Stimulated activated CD4-positive, alpha-beta T cell treated with anti-CD3 and anti-CD28 coated beads, TNF-alpha, amount 100 ng/mL, for 4 hours (primary cell): Measurements from ENCODE around the gene GABPB2.
A peak's percentile ranks its signal among the peaks of the same experiment; 100 is the strongest.

Experiments
- DNase-seq, 3 experiments: peaks; one replicate each; pipeline ENCODE4 v3.0.0-alpha.2; 2020; ENCODE audit warnings: low read depth in 3 of 3

GABPB2 gene

DNA sequence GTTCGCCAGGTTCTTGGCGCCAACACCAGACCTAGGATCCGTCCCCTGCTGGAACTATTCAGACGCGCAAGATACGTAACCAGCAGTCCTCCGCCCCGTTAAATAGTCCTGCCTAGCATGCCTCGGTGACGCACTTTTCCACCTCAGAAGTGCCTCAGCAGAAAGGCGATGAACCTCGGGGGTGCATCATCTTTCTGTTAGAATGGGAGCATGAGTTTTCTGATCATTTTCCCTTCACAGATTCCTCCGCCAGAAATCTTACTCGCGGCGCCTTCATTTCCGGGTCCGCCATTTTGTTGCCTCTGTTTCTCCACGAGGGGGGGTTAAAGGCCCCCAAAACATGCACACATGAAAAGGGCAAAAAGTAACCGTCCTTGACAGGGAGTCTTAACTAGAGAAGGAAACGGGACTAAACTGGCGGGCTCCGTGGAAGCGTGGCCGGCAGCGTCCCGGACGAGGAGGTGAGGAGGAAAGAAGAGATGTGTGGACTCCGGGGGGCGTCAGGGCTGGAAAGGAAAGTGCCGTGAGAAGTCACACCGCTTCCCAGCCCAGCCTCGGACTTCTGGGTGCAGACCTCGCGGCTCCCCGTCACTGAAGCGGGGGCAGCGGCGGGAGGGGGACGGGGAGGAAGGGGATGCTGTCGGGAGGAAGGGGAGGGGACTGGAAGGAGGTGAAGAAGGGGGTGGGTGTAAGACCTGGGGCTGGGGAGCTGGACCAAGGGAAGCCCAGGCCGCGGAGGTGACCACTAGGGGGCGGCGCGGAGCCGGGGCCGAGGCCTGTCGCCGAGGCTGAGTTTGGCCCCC, at the start of gene GABPB2:
GABPB2 (plus strand) TSS at position 288 of the 803 bp plus-strand sequence. CDS start 17,429 bp downstream, outside the sequence.
- DNase-seq = peak; percentile 66 to 88 (median 72)

DNA sequence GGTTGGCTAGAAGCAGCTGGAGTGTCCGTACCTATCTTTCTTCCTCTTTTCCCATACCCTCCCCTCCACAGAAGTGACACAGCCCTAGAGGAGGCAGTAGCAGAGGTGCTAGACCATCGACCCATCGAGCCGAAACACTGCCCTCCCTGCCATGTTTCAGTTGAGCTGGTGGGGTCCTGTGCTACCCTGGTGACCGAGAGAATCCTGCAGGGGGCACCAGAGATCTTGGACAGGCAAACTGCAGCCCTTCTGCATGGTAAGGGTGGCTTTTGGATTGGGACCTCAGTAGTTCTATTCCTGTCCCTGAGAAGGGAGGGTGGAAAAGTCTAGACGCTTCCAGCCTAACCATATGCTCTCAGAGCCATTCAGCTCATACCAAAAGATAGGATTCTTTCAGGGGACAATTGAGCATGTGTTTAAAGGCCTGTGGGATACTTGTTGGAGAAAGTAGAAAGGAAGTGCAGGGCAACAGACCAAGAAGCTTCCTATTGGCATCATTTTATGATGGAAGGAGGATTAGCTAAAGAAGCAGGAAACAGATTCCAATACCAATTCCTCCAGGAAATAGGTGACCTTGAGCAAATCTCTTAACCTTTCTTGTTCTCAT, 45.9 kb upstream of the GABPB2 start:
- peak; percentile 59 to 81 (median 69) for DNase-seq

DNA sequence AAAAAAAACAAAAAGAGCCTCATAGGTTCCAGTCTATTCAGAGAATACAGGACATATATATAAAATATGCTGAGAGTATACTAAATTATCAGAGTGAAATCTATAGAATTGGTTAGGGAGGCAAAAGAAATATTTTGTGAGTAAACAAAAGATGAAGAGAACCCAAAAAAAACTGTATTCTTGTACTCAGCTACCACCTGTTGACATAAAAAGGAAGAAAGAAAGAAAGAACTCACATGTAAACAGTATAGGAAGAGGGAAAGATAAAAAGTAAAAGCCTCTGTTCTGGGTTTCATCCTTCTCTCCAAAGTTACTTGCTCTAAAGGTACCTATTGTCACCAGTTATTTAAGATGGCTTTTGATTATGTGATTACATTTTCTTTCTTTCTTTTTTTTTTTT, 44.1 kb upstream of the GABPB2 start:
- no peak for DNase-seq

DNA sequence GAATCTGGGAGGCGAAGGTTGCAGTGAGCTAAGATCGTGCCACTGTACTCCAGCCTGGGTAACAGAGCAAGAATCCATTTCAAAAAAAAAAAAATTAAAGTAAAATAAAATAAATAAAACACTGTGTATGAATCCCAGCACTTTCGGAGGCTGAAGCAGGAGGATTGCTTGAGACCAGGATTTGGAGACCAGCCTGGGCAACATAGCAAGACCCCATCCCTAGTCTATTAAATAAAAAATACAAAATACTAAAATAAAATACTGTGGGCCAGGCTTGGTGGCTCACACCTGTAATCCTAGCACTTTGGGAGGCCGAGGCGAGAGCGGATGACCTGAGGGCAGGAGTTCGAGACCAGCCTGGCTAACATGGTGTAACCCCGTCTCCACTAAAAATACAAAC, 38.4 kb upstream of the GABPB2 start:
- no peak for DNase-seq

DNA sequence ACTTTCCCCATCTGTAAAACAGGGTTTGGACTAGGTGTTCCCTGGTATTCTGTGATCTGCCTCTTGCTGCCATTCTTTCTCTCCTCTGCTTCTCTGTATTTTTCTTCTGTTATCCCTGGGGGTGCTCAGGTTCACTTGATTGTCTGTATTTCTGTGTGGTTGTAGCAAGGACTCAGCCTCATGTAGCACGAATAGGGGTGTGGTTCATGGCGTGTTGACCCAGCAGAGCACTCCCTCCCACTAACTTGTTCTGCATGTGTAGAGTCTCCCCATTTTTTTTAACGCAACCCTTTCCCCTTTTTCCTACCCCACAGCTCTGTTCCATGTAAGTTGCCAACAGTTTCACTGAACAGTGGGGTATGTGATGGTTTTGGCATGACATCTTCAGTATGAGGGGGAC, 35.4 kb upstream of the GABPB2 start:
- no peak for DNase-seq

DNA sequence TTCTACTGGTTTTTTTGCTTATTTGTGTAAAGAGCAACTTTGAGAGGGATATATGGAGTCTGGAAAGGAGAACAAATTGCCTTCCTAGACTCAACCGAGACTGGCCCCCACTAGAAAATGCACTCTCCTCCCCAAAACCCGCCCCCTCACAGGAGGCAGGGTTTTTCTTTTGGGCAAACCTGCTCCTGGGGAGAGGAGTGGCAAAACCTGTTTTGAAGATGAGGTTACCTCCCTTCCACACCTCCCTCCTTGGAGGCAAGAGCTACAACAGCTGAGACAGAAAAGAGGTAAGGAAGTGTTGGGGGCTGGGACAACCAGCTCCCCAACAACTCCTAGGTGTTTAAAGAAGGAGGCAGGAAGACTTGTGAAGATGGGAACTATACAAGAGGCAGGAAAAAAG, 34.2 kb upstream of the GABPB2 start, which contains the start of gene BNIPL:
BNIPL (plus strand) TSS at position 231 of the 400 bp plus-strand sequence; CDS start at position 371, 140 bp downstream.
- no peak for DNase-seq

DNA sequence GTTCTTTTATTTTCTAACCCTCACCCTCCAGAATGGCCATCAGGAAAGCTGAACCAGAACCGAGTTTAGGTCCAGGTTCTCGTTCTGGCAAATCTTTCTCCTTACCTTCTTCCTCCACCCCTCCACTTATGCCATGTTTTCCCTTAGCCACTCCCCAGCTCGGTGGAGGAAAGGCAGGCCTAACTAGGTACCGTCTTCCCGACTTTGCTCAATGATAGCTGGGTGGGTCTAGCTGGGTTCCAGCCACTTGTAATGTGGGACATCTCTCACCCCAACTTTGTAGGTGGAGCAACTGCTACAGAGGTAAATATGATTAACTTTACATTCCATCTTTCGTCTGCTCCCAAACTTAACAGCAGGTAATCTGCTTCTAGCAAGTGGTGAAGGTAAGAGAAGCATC, 33.5 kb upstream of the GABPB2 start:
- DNase-seq = no peak

DNA sequence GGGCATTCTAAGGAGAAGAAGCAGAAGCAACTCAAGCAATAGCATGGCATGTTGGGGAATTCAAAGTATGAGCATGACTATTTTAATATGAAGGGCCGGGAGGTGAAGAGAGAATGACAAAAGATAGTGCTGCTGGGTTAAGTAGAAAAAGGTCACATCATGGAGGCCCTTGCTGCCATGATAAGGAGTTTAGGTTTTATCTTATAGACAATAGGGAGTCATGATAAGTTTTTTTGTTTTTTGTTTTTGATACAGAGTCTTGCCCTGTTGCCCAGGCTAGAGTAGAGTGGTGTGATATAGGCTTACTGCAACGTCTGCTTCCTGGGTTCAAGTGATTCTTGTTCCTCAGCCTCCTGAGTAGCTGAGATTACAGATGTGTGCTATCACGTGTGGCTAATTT, 31.0 kb upstream of the GABPB2 start:
- no peak for DNase-seq

DNA sequence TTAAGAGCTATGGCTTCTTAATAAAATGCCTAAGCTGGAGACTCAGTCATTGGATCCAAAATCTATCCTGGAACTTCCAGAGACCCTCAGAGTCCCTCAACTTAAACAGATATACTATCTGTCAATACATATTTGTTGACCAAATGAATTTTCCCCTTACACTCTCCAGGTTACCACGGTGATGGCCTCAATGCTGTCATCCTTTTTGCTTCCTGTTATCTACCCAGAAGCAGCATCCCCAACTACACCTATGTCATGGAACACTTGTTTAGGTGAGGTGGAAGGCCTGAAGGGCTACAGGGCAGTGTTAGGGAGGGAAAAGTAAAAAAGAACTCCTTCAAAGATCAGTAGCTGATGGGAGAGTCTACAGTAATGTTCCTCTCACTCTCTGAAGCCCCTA, 27.4 kb upstream of the GABPB2 start:
- DNase-seq = no peak

DNA sequence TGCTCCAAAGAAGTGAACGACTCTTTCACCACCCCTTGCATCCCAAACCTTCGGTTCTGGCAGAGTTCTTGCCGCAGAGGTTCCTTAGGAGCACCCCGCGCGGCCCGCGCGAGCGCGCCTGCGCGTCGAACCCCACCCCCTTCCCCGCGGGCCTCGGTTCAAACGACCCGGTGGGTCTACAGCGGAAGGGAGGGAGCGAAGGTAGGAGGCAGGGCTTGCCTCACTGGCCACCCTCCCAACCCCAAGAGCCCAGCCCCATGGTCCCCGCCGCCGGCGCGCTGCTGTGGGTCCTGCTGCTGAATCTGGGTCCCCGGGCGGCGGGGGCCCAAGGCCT, 23.0 kb upstream of the GABPB2 start, which contains the start of gene C1orf56:
C1orf56 (plus strand) TSS at position 161 of the 334 bp plus-strand sequence; CDS start at position 258, 97 bp downstream.
- no peak for DNase-seq

DNA sequence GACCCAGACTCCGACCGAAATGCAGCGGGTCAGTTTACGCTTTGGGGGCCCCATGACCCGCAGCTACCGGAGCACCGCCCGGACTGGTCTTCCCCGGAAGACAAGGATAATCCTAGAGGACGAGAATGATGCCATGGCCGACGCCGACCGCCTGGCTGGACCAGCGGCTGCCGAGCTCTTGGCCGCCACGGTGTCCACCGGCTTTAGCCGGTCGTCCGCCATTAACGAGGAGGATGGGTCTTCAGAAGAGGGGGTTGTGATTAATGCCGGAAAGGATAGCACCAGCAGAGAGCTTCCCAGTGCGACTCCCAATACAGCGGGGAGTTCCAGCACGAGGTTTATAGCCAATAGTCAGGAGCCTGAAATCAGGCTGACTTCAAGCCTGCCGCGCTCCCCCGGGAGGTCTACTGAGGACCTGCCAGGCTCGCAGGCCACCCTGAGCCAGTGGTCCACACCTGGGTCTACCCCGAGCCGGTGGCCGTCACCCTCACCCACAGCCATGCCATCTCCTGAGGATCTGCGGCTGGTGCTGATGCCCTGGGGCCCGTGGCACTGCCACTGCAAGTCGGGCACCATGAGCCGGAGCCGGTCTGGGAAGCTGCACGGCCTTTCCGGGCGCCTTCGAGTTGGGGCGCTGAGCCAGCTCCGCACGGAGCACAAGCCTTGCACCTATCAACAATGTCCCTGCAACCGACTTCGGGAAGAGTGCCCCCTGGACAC, 22.5 kb upstream of the GABPB2 start:
- no peak for DNase-seq

DNA sequence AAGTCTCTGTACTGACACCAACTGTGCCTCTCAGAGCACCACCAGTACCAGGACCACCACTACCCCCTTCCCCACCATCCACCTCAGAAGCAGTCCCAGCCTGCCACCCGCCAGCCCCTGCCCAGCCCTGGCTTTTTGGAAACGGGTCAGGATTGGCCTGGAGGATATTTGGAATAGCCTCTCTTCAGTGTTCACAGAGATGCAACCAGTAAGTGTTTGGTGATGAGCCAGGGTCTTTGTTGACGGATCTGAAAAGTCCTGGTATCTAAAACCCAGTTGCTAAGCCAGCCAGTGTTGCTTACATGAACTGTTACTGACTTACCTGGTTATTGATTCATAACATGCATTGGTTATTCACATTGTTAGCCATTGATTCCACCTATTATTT, 21.9 kb upstream of the GABPB2 start:
- no peak for DNase-seq

DNA sequence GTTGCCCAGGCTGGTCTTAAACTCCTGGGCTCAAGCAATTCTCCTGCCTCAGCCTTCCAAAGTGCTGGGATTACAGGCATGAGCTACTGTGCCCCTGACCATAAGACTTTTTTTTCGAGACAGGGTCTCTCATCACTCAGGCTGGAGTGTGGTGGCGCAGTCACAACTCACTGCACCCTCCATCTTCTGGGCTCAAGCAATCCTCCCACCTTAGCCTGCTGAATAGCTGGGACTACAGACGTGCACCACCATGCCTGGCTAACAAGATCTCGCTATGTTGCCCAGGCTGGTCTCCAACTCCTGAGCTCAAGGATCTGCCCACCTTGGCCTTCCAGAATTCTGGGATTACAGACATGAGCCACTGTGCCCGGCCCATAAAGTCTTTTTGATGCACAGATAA, 21.1 kb upstream of the GABPB2 start:
- DNase-seq = no peak

DNA sequence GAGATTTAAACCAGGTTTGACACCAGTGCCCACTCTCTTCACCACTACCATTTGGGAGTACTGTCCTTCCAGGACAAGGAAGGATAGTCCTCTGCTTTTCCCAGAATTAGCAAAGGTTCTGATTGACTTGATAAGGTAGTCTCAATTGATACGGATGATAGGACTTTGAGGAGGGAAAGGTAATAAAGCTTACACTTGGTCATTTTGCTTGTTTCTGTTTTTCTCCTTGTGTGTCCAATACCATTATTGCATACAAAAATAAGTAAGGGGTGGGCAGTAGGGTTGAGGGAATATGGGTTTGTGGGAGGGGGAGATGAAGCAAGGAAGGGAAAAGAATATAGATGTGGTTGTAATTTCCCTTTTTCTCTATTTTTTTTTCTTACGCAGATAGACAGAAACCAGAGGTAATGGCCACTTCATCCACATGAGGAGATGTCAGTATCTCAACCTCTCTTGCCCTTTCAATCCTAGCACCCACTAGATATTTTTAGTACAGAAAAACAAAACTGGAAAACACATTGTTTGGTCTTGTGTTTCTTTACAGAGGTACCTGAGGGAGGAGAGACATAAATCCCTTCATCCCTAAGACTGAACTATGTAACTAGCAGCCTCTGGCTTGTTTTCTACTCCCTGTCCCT, 20.4 kb upstream of the GABPB2 start:
- DNase-seq = no peak

DNA sequence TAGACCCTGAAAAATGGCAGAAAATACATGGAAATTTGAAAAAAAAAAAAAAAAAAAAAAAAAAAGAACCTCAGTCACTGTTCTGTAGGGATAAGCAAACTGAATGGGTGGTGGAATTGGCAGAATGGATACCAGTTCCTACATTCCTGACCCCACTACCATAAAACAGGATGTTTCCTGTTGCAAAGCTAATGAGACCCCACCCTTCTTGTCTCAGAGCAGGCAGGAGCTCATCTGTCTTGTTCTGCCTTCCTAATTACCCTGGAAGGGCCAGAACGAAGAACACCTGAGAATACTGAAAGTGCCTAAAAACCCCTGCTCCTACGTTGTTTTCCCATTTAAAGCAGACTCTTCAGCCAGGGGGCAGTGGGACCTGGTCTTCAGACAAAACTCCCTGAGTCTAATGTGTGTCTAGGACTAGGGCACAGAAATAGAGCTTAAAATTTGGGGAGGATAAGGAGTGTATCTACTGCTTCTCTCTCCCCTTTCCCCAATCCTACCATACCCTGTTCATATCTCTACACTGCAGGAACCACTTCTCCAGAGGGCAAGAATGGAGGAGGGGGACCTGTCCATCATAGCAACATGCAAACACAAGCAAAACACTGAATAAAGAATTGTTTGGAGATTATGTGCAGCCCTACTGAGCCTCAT, 19.1 kb upstream of the GABPB2 start:
- no peak for DNase-seq

DNA sequence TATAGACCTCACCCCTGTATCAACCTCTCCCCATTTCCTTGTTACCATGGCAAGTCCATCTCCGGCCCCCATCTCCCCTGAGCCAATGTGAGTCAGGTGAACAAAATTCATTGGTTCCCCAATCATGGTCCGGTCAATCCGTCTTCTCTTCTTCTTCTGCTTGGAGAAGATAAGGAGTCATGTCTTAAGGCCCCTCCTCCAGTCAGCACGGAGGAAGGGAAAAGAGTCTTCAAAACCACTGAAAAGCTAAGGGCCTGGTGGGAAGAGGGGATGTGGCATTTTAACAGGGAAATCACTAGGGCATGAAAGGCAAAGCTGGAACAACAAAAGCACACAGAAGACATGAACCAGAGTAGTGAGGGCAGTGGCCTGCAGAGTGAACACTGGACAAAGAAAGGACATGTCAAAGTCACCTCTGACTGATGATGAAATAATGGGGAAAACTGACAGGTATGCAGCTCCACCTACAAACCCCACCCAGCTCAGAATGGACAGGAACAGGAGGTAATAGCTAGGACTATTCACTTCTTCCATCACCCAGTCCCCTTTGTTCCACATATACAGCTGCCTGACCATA, 15.5 kb upstream of the GABPB2 start:
- no peak for DNase-seq

DNA sequence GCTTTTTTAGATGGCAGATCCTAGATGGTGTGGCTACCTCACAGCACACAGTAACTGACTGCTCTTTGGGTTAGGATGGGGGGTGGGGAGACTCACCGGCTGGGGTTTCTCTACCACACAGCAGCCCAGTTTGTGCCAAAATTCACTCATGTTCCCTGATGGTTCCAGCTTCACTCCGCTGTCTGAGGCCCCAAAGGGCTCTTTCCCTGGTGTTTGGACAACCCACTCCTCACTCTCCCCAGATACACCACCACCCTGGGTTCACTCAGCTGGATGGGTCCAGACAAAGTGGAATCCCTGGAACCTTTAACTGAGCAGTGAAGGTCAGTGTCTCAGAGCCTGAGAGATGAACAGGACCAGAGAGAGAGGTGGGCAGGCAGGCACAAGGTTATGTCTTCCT, 15.0 kb upstream of the GABPB2 start:
- DNase-seq = no peak

DNA sequence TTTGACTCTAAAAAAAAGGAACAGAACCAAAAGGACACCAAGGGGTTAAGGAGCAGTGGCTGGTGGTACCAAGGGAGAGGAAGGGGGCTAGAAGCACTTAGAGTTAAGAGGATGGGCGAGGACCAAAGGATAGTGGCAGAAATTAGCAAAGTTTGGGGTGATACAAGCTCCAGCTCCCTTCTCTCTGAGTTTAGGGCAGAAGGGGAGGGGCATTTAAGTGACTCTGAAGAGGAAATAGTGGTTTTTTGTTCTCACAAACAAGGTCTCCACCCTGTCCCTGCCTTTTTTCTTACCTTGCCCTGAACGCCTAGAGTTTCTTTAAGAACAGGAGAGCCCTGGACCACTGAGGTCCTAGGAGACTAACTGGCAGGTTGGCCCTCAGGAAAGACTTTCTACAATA, 14.4 kb upstream of the GABPB2 start:
- no peak for DNase-seq

DNA sequence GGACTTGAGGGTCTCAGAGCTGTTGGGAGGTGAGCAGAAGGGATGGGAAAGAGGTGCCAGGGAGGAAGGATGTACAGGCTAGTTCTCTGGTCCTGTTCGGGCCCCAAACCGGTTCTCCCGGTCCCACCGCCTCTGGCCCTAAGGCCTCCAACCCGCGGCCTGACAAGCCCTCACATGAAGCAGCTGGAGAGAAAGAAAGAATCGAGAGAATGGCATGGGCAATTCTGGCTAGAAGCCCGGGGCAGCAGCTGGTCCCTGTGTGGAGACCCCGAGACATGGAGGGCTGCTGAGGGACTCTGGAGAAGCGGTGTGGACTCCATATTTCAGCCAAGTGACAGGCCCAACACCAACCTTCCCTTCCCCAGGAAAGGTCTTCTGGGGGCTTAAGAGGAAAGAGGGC, 11.9 kb upstream of the GABPB2 start:
- DNase-seq = no peak

DNA sequence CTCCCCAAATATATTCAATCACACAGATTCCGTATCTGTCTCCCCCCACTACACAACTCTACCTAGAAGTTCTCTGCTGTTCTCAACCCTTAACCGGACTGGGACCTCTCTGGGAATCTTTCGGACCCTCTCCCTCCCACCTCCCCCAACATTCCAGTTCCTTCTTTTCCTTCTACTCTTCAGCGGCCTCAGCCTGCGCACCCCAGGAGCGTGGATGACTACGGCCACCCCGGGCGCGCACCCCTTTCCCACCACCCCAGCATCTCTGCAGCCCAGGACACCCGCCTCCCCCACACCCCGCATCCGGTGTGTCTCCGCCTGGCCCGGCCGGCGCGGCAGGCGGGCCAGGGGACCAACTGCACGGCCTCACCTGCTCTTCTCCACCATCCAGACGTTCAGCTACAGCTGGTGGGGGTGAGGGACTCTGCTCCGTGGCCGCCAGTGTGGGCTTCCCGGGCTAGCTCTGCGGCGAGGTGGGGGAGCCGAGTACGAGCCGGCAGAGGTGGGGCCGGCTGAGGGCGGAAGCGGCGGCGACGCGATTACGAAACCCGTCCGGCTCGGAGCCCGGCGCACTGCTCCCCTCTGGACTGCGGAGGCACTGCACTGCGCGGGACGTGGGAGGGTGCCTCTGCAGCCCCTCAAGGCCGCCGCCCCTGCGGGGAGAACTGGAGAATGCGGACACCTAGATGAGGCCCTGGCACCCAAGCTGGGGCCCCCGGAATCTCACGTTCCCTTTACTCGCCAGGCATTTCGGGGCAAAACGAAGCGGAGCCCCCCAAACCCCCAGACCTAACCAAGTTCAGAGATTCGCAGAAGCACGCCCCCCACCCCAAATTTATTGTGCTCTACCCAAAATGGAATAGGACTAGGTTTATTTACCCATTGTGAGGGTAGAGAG, 11.2 kb upstream of the GABPB2 start, which contains the start of gene CDC42SE1:
CDC42SE1 (minus strand) TSS at position 514 of the 898 bp plus-strand sequence. CDS start 3,892 bp downstream, outside the sequence.
- peak; percentile 62 to 69 (median 62) for DNase-seq
